ENCODE measurements around the gene RAD51B.

Gene RAD51B

DNA sequence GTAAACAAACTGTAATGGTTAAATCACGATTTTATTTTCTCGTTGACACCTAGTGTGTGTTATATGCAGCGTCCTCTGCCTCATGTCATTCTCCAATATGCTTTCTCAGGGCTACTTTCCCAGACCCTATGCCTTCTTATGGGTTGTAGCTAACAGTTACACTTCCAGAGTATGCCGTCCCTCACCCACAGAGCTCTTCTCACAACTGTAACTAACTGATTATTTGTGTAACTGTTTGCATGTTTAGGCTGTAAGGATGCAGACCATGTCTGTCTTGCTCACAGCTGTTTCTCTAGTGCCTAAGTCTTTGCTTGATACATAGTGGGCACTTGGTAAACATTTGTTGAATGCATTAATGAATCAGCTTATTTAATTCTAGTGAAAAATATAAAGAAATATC is 555.8 kb downstream of the RAD51B start:
- no peaks in the 10 kb centered on the region for H3K9me3 ChIP-seq (ENCODE audit: control insufficient read depth in 1 of 2, low read length in 2 of 2)
- no peaks in the 10 kb centered on the region for H3K27me3 ChIP-seq (ENCODE audit: control insufficient read depth in 1 of 2, insufficient read depth in 2 of 2, low read length in 2 of 2)
- H3K27ac ChIP-seq (ENCODE audit: low read depth, low read length): no peak overlapping the region
- H3K9ac ChIP-seq (ENCODE audit: low read depth in 1 of 2, low read length in 2 of 2): no peak overlapping the region
- no peaks in the 10 kb centered on the region for H3K36me3 ChIP-seq (ENCODE audit: control insufficient read depth in 1 of 2, insufficient read depth in 2 of 2, low read length in 2 of 2)
- H3K4me1 ChIP-seq (ENCODE audit: control insufficient read depth in 1 of 2, insufficient read depth in 2 of 2, low read length in 2 of 2): peaks cover 0 to 12% of the 10 kb centered on the region in 2 donors
- no peak overlapping the region for H3K4me3 ChIP-seq (ENCODE audit: low read depth in 1 of 2, low read length in 2 of 2)

DNA sequence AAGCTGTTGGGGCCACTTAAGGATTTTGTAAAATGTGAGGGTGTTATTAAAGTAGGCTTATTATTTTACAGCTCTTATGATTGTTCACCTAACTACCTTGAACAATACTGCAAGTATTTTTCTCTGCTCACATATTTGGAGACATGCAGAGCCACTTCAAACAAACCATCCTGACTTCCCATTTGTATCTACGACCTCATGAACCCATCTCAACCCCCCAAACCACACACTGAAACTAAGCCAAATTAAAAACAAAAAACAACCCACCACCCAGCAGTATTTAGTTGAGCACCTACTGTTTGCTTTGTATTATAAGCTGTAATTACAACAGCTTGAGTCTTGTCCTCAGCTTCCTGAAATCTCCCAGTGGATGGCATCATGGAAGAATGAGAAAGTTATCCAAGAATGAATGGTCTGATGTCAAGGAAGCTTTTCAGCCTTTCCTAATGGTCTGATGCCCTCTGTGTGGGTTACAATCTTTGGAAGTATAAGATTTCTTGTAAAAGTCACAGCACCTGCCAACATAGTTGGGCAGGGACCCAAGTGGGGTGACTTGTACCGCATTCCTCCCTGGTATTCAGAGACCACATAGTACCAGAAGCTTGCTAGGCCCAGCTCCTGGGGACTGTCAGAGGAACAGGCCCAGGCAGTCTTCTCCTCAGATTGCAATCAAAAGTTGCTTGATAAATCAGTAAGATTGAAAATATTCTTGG is 556.6 kb downstream of the RAD51B start:
- Histone ChIP-seq H3K27me3 (ENCODE audit: control insufficient read depth in 1 of 2, insufficient read depth in 2 of 2, low read length in 2 of 2) (no peaks in the 10 kb centered on the region), H3K36me3 (ENCODE audit: control insufficient read depth in 1 of 2, insufficient read depth in 2 of 2, low read length in 2 of 2) (no peaks in the 10 kb centered on the region), H3K4me1 (ENCODE audit: control insufficient read depth in 1 of 2, insufficient read depth in 2 of 2, low read length in 2 of 2) (peaks cover 0 to 16% of the 10 kb centered on the region in 2 donors), H3K9me3 (ENCODE audit: control insufficient read depth in 1 of 2, low read length in 2 of 2) (no peaks in the 10 kb centered on the region), H3K4me3 (ENCODE audit: low read depth in 1 of 2, low read length in 2 of 2) (no peak overlapping the region), H3K9ac (ENCODE audit: low read depth in 1 of 2, low read length in 2 of 2) (no peak overlapping the region), H3K27ac (ENCODE audit: low read depth, low read length) (no peak overlapping the region)

DNA sequence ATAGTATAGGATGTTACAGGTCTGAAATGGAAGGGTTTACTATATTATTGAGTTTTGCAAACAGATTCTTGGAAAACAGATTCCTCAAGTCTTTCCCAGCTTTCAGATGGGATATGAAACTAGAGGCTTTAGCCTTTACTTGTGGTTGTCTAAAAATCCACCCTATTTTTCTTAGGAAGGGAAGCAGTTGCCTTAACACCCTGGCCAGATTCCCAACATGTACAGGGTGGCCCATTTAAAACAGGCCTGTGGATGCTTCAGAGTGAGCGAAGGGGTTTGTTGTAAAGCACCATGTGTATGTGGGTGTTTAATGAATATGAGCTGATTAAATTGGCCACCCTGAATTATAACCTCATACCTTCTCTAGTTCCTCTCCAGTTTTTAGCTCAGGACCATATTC is 557.4 kb downstream of the RAD51B start:
- H3K9me3 ChIP-seq (ENCODE audit: control insufficient read depth in 1 of 2, low read length in 2 of 2): no peaks in the 10 kb centered on the region
- H3K36me3 ChIP-seq (ENCODE audit: control insufficient read depth in 1 of 2, insufficient read depth in 2 of 2, low read length in 2 of 2): no peaks in the 10 kb centered on the region
- H3K4me3 ChIP-seq (ENCODE audit: low read depth in 1 of 2, low read length in 2 of 2): no peak overlapping the region
- no peak overlapping the region for H3K27ac ChIP-seq (ENCODE audit: low read depth, low read length)
- peaks cover 0 to 16% of the 10 kb centered on the region in 2 donors for H3K4me1 ChIP-seq (ENCODE audit: control insufficient read depth in 1 of 2, insufficient read depth in 2 of 2, low read length in 2 of 2)
- no peaks in the 10 kb centered on the region for H3K27me3 ChIP-seq (ENCODE audit: control insufficient read depth in 1 of 2, insufficient read depth in 2 of 2, low read length in 2 of 2)
- no peak overlapping the region for H3K9ac ChIP-seq (ENCODE audit: low read depth in 1 of 2, low read length in 2 of 2)

DNA sequence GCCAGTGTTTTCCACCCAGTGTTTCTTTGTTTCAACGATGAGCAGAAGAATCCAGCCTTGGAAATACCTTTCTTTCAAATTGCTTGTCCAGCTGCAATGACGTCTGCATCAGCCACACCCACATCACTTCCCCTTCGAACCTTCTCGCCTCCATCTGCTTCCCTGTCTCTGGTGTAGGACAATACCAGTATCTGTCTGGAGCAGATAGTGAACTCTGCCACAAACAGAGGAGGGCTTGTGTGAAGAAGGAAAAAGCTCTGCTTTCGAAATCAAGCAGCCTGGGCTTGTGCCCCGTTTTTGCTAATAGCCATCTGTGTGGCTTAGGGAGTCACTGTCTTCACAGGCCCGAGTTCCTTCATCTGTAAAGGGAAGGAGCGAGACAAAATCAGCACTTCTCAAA is 557.9 kb downstream of the RAD51B start:
- Histone ChIP-seq H3K27me3 (ENCODE audit: control insufficient read depth in 1 of 2, insufficient read depth in 2 of 2, low read length in 2 of 2) (no peaks in the 10 kb centered on the region), H3K36me3 (ENCODE audit: control insufficient read depth in 1 of 2, insufficient read depth in 2 of 2, low read length in 2 of 2) (no peaks in the 10 kb centered on the region), H3K27ac (ENCODE audit: low read depth, low read length) (no peak overlapping the region), H3K4me3 (ENCODE audit: low read depth in 1 of 2, low read length in 2 of 2) (peak overlapping the region in 1 of 2 donors; percentile 9), H3K4me1 (ENCODE audit: control insufficient read depth in 1 of 2, insufficient read depth in 2 of 2, low read length in 2 of 2) (peaks cover 0 to 16% of the 10 kb centered on the region in 2 donors), H3K9ac (ENCODE audit: low read depth in 1 of 2, low read length in 2 of 2) (no peak overlapping the region), H3K9me3 (ENCODE audit: control insufficient read depth in 1 of 2, low read length in 2 of 2) (no peaks in the 10 kb centered on the region)

DNA sequence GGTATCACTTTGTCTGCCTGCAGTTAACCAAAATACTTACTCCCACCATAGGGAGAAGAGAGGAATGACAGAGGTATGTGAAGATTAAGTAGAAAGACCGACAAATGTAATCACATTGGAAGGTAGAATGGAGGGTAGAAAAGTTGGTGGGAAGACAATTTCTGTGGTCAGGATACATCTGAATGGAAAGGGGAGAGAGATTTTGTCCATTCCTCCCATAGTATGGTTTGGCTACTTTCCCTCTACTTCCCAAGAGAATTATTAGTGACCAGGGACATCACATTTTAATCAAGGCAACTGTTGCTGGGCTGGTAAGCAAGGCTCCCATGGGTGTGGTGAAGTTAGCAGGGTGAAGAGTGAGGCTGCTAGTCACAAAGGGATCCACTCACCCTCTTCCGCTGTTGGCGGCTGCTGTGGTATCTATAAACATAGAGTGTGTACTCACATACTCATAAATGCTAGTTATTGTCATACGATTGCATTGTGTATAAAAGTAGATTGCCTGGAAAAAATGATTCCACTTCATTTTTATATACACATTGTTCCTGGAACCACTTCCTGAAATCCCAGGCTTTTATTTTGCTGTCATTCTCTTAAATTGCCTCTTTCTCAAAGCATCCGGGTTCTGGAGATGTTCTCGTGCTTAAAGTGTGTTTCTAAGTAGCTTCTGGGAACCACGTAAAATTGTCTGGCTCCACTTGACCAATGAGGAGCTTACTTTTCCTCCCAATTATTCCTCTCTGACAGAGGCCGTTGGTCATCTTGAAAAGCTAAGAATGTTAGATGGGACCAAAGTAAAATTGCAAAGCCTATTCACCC is 560.1 kb downstream of the RAD51B start:
- Histone ChIP-seq H3K27ac (ENCODE audit: low read depth, low read length) (peak overlapping the region; percentile 26), H3K27me3 (ENCODE audit: control insufficient read depth in 1 of 2, insufficient read depth in 2 of 2, low read length in 2 of 2) (no peaks in the 10 kb centered on the region), H3K9ac (ENCODE audit: low read depth in 1 of 2, low read length in 2 of 2) (no peak overlapping the region), H3K4me1 (ENCODE audit: control insufficient read depth in 1 of 2, insufficient read depth in 2 of 2, low read length in 2 of 2) (peaks cover 0 to 20% of the 10 kb centered on the region in 2 donors), H3K4me3 (ENCODE audit: low read depth in 1 of 2, low read length in 2 of 2) (no peak overlapping the region), H3K36me3 (ENCODE audit: control insufficient read depth in 1 of 2, insufficient read depth in 2 of 2, low read length in 2 of 2) (no peaks in the 10 kb centered on the region), H3K9me3 (ENCODE audit: control insufficient read depth in 1 of 2, low read length in 2 of 2) (no peaks in the 10 kb centered on the region)

DNA sequence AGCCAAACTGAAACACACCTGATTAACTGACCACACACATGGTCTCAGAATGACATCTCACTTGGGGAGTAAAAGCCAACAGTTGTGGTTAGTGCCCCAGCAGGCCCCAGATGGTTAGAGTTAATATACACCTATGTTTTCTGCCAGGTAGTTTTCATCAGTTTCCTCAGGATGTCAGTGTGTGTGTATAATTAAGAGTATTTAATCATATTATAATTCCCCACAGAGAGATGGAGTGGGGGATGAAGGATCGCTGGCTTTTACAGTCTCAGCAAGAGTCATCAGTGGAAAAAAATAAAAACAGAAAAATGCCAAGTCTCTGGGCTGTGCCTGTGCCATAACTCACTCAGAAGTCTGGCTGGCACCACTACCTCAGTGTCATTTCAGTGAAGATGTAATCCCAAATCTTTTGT is 560.8 kb downstream of the RAD51B start:
- Histone ChIP-seq H3K27me3 (ENCODE audit: control insufficient read depth in 1 of 2, insufficient read depth in 2 of 2, low read length in 2 of 2) (no peaks in the 10 kb centered on the region), H3K36me3 (ENCODE audit: control insufficient read depth in 1 of 2, insufficient read depth in 2 of 2, low read length in 2 of 2) (no peaks in the 10 kb centered on the region), H3K4me1 (ENCODE audit: control insufficient read depth in 1 of 2, insufficient read depth in 2 of 2, low read length in 2 of 2) (peaks cover 0 to 22% of the 10 kb centered on the region in 2 donors), H3K9ac (ENCODE audit: low read depth in 1 of 2, low read length in 2 of 2) (no peak overlapping the region), H3K27ac (ENCODE audit: low read depth, low read length) (no peak overlapping the region), H3K9me3 (ENCODE audit: control insufficient read depth in 1 of 2, low read length in 2 of 2) (no peaks in the 10 kb centered on the region), H3K4me3 (ENCODE audit: low read depth in 1 of 2, low read length in 2 of 2) (no peak overlapping the region)

DNA sequence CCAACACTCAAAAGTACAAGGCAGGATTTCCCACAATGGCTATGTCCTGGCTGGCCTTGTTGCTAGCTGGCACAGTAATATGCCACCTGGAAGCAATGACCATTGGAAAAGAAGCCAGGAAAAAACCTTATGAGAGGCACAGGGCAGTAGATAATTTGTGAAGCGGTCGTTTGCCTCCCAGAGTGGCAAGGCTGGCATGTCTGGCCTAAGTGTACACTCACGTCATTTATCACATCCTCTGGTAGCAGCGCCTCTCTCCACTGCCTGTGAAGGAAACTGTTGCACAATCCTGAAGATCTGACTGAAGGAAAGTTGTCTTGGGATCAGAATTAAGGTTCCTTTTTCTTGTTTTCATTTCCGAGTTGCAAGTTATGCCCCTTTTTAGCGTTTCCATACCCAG is 564.8 kb downstream of the RAD51B start:
- H3K36me3 ChIP-seq (ENCODE audit: control insufficient read depth in 1 of 2, insufficient read depth in 2 of 2, low read length in 2 of 2): no peaks in the 10 kb centered on the region
- H3K27ac ChIP-seq (ENCODE audit: low read depth, low read length): peak overlapping the region; percentile 17
- peak overlapping the region in 1 of 2 donors; percentile 20 for H3K9ac ChIP-seq (ENCODE audit: low read depth in 1 of 2, low read length in 2 of 2)
- no peaks in the 10 kb centered on the region for H3K9me3 ChIP-seq (ENCODE audit: control insufficient read depth in 1 of 2, low read length in 2 of 2)
- no peak overlapping the region for H3K4me3 ChIP-seq (ENCODE audit: low read depth in 1 of 2, low read length in 2 of 2)
- peaks cover 0 to 14% of the 10 kb centered on the region in 2 donors for H3K4me1 ChIP-seq (ENCODE audit: control insufficient read depth in 1 of 2, insufficient read depth in 2 of 2, low read length in 2 of 2)
- no peaks in the 10 kb centered on the region for H3K27me3 ChIP-seq (ENCODE audit: control insufficient read depth in 1 of 2, insufficient read depth in 2 of 2, low read length in 2 of 2)

DNA sequence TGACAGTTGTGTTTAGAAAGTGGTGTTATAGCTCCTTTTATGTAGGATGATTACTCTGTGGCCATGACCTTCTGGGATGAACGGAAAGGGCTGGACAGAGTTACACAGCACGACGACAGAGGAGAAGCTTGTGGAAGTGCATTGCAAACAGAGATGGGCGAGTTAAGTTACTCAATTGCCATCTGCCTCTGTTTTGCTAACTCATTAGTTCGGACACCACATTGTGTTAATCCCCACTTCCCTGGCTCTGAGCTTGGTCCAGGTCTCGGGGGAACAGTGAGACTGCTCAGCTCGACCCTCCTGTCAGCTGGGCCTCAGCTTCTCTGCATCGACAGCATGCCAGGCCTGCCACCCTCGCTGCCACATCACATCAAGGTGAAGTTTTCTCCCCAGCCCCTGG is 565.3 kb downstream of the RAD51B start:
- Histone ChIP-seq H3K27me3 (ENCODE audit: control insufficient read depth in 1 of 2, insufficient read depth in 2 of 2, low read length in 2 of 2) (no peaks in the 10 kb centered on the region), H3K9me3 (ENCODE audit: control insufficient read depth in 1 of 2, low read length in 2 of 2) (no peaks in the 10 kb centered on the region), H3K9ac (ENCODE audit: low read depth in 1 of 2, low read length in 2 of 2) (peak overlapping the region in 1 of 2 donors; percentile 20), H3K27ac (ENCODE audit: low read depth, low read length) (peak overlapping the region; percentile 53), H3K4me1 (ENCODE audit: control insufficient read depth in 1 of 2, insufficient read depth in 2 of 2, low read length in 2 of 2) (peaks cover 0 to 14% of the 10 kb centered on the region in 2 donors), H3K36me3 (ENCODE audit: control insufficient read depth in 1 of 2, insufficient read depth in 2 of 2, low read length in 2 of 2) (no peaks in the 10 kb centered on the region), H3K4me3 (ENCODE audit: low read depth in 1 of 2, low read length in 2 of 2) (no peak overlapping the region)

DNA sequence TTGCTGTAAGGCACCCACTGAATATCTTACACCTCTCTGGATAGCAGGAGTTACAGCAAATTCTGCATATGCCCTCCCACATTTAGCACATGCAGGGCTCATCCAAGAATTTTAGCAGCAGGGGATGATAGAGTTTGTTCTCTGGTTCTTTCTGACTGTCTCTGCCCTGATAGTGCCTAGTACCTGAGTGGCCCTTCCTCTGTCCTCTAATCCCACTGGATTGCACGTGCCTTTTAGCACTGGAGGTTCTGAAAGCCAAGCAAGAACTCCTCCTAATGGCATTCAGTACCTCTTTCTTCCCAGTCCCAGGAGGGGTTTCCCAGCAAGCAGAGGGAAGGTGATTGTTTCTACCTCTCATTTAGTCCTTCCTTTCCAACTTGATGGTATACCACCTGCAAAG is 566.9 kb downstream of the RAD51B start:
- no peaks in the 10 kb centered on the region for H3K27me3 ChIP-seq (ENCODE audit: control insufficient read depth in 1 of 2, insufficient read depth in 2 of 2, low read length in 2 of 2)
- H3K4me1 ChIP-seq (ENCODE audit: control insufficient read depth in 1 of 2, insufficient read depth in 2 of 2, low read length in 2 of 2): peaks cover 0 to 7% of the 10 kb centered on the region in 2 donors
- H3K36me3 ChIP-seq (ENCODE audit: control insufficient read depth in 1 of 2, insufficient read depth in 2 of 2, low read length in 2 of 2): no peaks in the 10 kb centered on the region
- H3K4me3 ChIP-seq (ENCODE audit: low read depth in 1 of 2, low read length in 2 of 2): no peak overlapping the region
- no peaks in the 10 kb centered on the region for H3K9me3 ChIP-seq (ENCODE audit: control insufficient read depth in 1 of 2, low read length in 2 of 2)
- H3K27ac ChIP-seq (ENCODE audit: low read depth, low read length): no peak overlapping the region
- no peak overlapping the region for H3K9ac ChIP-seq (ENCODE audit: low read depth in 1 of 2, low read length in 2 of 2)

DNA sequence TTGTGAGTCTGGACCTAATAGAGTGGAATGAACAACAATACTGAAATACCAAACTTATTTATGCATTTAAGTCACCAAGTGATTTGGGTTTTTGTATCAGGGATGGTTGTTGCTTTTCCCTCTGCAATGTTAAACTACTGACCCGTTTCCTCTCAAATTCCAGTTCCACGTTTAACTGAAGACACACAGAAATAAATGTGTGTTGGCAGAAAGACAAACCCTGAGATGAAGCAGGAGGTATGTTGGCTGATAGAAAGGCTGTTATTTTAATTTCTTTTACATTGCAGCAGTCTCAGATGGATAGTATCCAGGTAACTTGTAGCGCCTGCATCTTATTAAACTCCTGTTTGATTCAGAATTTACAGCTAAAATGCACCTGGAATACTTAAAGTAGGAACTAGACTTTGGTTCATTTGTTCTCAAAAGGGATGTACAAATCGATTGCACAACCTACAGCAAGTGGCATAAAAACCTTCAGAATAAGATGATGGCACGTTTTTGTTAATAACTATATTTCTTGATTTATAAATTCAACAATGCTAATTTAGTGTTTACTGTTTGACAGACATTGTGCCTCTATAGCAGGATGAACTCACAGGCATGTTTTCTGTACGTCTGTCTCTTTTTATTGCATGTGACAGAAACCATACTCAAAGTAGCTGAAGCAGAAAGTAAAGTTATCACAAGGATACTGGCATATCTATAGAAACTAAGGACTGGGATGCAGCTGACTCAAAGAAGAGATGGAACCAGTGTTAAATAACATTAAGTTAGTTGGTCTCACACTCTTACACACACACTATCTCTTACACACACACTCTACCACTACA is 567.6 kb downstream of the RAD51B start:
- H3K4me3 ChIP-seq (ENCODE audit: low read depth in 1 of 2, low read length in 2 of 2): no peak overlapping the region
- H3K36me3 ChIP-seq (ENCODE audit: control insufficient read depth in 1 of 2, insufficient read depth in 2 of 2, low read length in 2 of 2): no peaks in the 10 kb centered on the region
- H3K27me3 ChIP-seq (ENCODE audit: control insufficient read depth in 1 of 2, insufficient read depth in 2 of 2, low read length in 2 of 2): no peaks in the 10 kb centered on the region
- H3K27ac ChIP-seq (ENCODE audit: low read depth, low read length): no peak overlapping the region
- H3K9ac ChIP-seq (ENCODE audit: low read depth in 1 of 2, low read length in 2 of 2): no peak overlapping the region
- H3K9me3 ChIP-seq (ENCODE audit: control insufficient read depth in 1 of 2, low read length in 2 of 2): no peaks in the 10 kb centered on the region
- H3K4me1 ChIP-seq (ENCODE audit: control insufficient read depth in 1 of 2, insufficient read depth in 2 of 2, low read length in 2 of 2): peaks cover 3 to 7% of the 10 kb centered on the region in 2 donors
